Measurements from ENCODE around the gene FXYD6. TPM values are rescaled to one million over a fixed set of nuclear protein-coding genes. Genes with fewer than 3 reads are reported as not detected.

The FXYD6 gene
- total and polyA plus RNA-seq, 2 donors (not counting 1 experiment from before 2014, with no cell fraction given): not detected

- Histone ChIP-seq H3K4me3 (ENCODE audit: control extremely low read depth in 1 of 5, extremely low read depth in 1 of 5, insufficient read depth in 1 of 5, low read depth in 2 of 5, low read length in 4 of 5) (no peak overlapping the region), H3K79me2 (ENCODE audit: control insufficient read depth, insufficient read depth, low read length) (no peaks in the 10 kb centered on the region), H4K20me1 (ENCODE audit: control insufficient read depth, insufficient read depth, low read length, poor library complexity, severe bottlenecking) (no peaks in the 10 kb centered on the region), H3K36me3 (replicated peaks in 1 of 2; ENCODE audit: control extremely low read depth in 1 of 2, control insufficient read depth in 1 of 2, extremely low read depth in 1 of 2, insufficient read depth in 2 of 2, low read length in 1 of 2) (no peaks in the 10 kb centered on the region), H3K4me1 (ENCODE audit: control insufficient read depth in 2 of 2, insufficient read depth in 2 of 2, low read length in 2 of 2) (peaks cover 0 to 3% of the 10 kb centered on the region in 2 donors), H3K4me2 (replicated peaks; ENCODE audit: low read depth, low read length, poor library complexity, severe bottlenecking) (no peak overlapping the region), H3K27me3 (replicated peaks in 1 of 4; ENCODE audit: control extremely low read depth in 1 of 4, control insufficient read depth in 3 of 4, insufficient read depth in 4 of 4, low read length in 3 of 4) (peaks cover 0 to 2% (median 0%) of the 10 kb centered on the region in 4 experiments), H3K27ac (ENCODE audit: low read length in 2 of 2) (no peak overlapping the region), H3K9me3 (ENCODE audit: control extremely low read depth in 1 of 3, control insufficient read depth in 2 of 3, insufficient read depth in 1 of 3, low read length in 2 of 3) (no peaks in the 10 kb centered on the region), H3K9ac (ENCODE audit: low read length) (no peak overlapping the region), H2AFZ (ENCODE audit: insufficient read depth, low read depth, low read length, poor library complexity, severe bottlenecking) (no peak overlapping the region)
- ATAC-seq (ENCODE audit: low read depth): no peak
- Mint-ChIP-seq H3K27ac (no peak overlapping the region), H3K27me3 (peaks cover 18% of the 10 kb centered on the region), H3K4me1 (no peaks in the 10 kb centered on the region), H3K9me3 (ENCODE audit: insufficient read depth) (no peaks in the 10 kb centered on the region), H3K4me3 (no peak overlapping the region)
- POLR2A ChIA-PET: no interaction called here
- WGBS (ENCODE audit: insufficient coverage): 93% methylated on average over 9 of the region's 10 CpGs
- intact Hi-C loops (cut with micrococcal nuclease): no loop called here
- no peak for DNase-seq
- no peak for TF ChIP-seq EZH2 (IDR thresholded peaks at IDR 0.05; ENCODE audit: borderline replicate concordance, insufficient read depth, low read depth, low read length, poor library complexity, severe bottlenecking)
- TF ChIP-seq CTCF (IDR thresholded peaks at IDR 0.05): no peak
- CTCF ChIA-PET: interaction anchor here (0.8 to 7.7 kb wide), 6 partner anchors 25 to 215 kb away, joined by 3 to 227 read pairs (median 10); no protein-coding TSS in a partner anchor
Observed at GRCh38 chr11:117839936-117840813, 36.3 kb downstream of the FXYD6 start.

- Histone ChIP-seq H3K27ac (ENCODE audit: low read length in 2 of 2) (no peak overlapping the region), H3K36me3 (replicated peaks in 1 of 2; ENCODE audit: control extremely low read depth in 1 of 2, control insufficient read depth in 1 of 2, extremely low read depth in 1 of 2, insufficient read depth in 2 of 2, low read length in 1 of 2) (no peaks in the 10 kb centered on the region), H3K4me3 (ENCODE audit: control extremely low read depth in 1 of 5, extremely low read depth in 1 of 5, insufficient read depth in 1 of 5, low read depth in 2 of 5, low read length in 4 of 5) (no peak overlapping the region), H3K79me2 (ENCODE audit: control insufficient read depth, insufficient read depth, low read length) (no peaks in the 10 kb centered on the region), H3K4me2 (replicated peaks; ENCODE audit: low read depth, low read length, poor library complexity, severe bottlenecking) (no peak overlapping the region), H3K27me3 (replicated peaks in 1 of 4; ENCODE audit: control extremely low read depth in 1 of 4, control insufficient read depth in 3 of 4, insufficient read depth in 4 of 4, low read length in 3 of 4) (peaks cover 0 to 2% (median 0%) of the 10 kb centered on the region in 4 experiments), H4K20me1 (ENCODE audit: control insufficient read depth, insufficient read depth, low read length, poor library complexity, severe bottlenecking) (no peaks in the 10 kb centered on the region), H2AFZ (ENCODE audit: insufficient read depth, low read depth, low read length, poor library complexity, severe bottlenecking) (no peak overlapping the region), H3K9ac (ENCODE audit: low read length) (no peak overlapping the region), H3K9me3 (ENCODE audit: control extremely low read depth in 1 of 3, control insufficient read depth in 2 of 3, insufficient read depth in 1 of 3, low read length in 2 of 3) (no peaks in the 10 kb centered on the region), H3K4me1 (ENCODE audit: control insufficient read depth in 2 of 2, insufficient read depth in 2 of 2, low read length in 2 of 2) (peaks cover 0 to 3% of the 10 kb centered on the region in 2 donors)
- ChIA-PET POLR2A (no interaction called here), CTCF (interaction anchor here (2.6 kb wide), 1 partner anchor 214 kb away, joined by 16 read pairs; no protein-coding TSS in a partner anchor)
- DNase-seq: no peak
- Mint-ChIP-seq H3K27me3 (peaks cover 18% of the 10 kb centered on the region), H3K27ac (no peak overlapping the region), H3K9me3 (ENCODE audit: insufficient read depth) (no peaks in the 10 kb centered on the region), H3K4me1 (no peaks in the 10 kb centered on the region), H3K4me3 (no peak overlapping the region)
- ATAC-seq (ENCODE audit: low read depth): no peak
- WGBS (ENCODE audit: insufficient coverage): 88% methylated on average over 6 of the region's 7 CpGs
- no peak for TF ChIP-seq CTCF (IDR thresholded peaks at IDR 0.05)
- TF ChIP-seq EZH2 (IDR thresholded peaks at IDR 0.05; ENCODE audit: borderline replicate concordance, insufficient read depth, low read depth, low read length, poor library complexity, severe bottlenecking): no peak
- intact Hi-C loops (cut with micrococcal nuclease): no loop called here
Observed at GRCh38 chr11:117839380-117839881, 37.0 kb downstream of the FXYD6 start.

All from B cell (primary cell).